ENCODE results near the gene SEMA6A. TPM values are rescaled to one million over a fixed set of nuclear protein-coding genes. Genes with fewer than 3 reads are reported as not detected.

Gene SEMA6A
- total and polyA plus RNA-seq, 8 donors = 8.9 to 24.5 (median 14.1) TPM

GRCh38 chr5:116563736-116564308, 10.8 kb downstream of the SEMA6A start:
- ATAC-seq (no peak), FAIRE-seq (no peak), DNase-seq (no peak)
- Histone ChIP-seq H3K36me3 (no peaks in the 10 kb centered on the region), H3K9me3 (no peaks in the 10 kb centered on the region), H3K27me3 (no peaks in the 10 kb centered on the region), H3K4me3 (no peak overlapping the region), H3K4me1 (peaks cover 3 to 8% (median 6%) of the 10 kb centered on the region in 3 donors), H3K27ac (no peak overlapping the region)
- WGBS, 2 donors = 46 to 53% methylated on average over 6 of the region's 6 CpGs
- intact Hi-C loops (cut with DNase I) = no loop called here
- no peak for TF ChIP-seq CTCF (IDR thresholded peaks at IDR 0.05)

DNA sequence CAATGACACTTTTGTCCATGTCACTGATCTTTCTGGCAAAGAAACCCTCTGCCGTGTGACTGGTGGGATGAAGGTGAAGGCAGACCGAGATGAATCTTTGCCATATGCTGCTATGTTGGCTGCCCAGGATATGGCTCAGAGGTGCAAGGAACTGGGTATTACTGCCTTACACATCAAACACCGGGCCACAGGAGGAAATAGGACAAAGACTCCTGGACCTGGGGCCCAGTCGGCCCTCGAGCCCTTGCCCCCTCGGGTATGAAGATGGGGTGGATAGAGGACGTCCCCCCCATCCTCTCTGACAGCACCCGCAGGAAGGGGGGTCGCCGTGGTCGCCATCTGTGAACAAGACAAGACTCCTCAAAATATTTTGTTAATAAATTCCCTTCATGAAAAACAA, 12.0 kb downstream of the SEMA6A start:
- Histone ChIP-seq H3K9me3 (no peaks in the 10 kb centered on the region), H3K27ac (no peak overlapping the region), H3K27me3 (no peaks in the 10 kb centered on the region), H3K4me3 (no peak overlapping the region), H3K4me1 (peaks cover 3 to 8% (median 6%) of the 10 kb centered on the region in 3 donors), H3K36me3 (no peaks in the 10 kb centered on the region)
- ATAC-seq (no peak), FAIRE-seq (no peak), DNase-seq (no peak)
- WGBS, 2 donors = 81 to 92% methylated on average over 11 of the region's 11 CpGs
- TF ChIP-seq CTCF (IDR thresholded peaks at IDR 0.05) = no peak
- intact Hi-C loops (cut with DNase I) = no loop called here

GRCh38 chr5:116561658-116562057, 13.0 kb downstream of the SEMA6A start:
- Histone ChIP-seq H3K4me1 (peaks cover 3 to 8% (median 6%) of the 10 kb centered on the region in 3 donors), H3K4me3 (no peak overlapping the region), H3K36me3 (no peaks in the 10 kb centered on the region), H3K27ac (no peak overlapping the region), H3K9me3 (no peaks in the 10 kb centered on the region), H3K27me3 (no peaks in the 10 kb centered on the region)
- no peak for ATAC-seq
- FAIRE-seq = no peak
- DNase-seq = no peak
- WGBS, 2 donors = 67 to 71% methylated on average over 3 of the region's 3 CpGs
- intact Hi-C loops (cut with DNase I) = no loop called here
- no peak for TF ChIP-seq CTCF (IDR thresholded peaks at IDR 0.05)

- no peaks in the 10 kb centered on the region for H3K9me3 ChIP-seq
- H3K36me3 ChIP-seq = no peaks in the 10 kb centered on the region
- FAIRE-seq (no peak), ATAC-seq (no peak), DNase-seq (no peak)
- WGBS, 2 donors = 70 to 71% methylated on average over 4 of the region's 4 CpGs
- intact Hi-C loops (cut with DNase I) = no loop called here
- no peak for TF ChIP-seq CTCF (IDR thresholded peaks at IDR 0.05)
- no peak overlapping the region for H3K4me3 ChIP-seq
- no peak overlapping the region for H3K27ac ChIP-seq
- H3K4me1 ChIP-seq = peaks cover 3 to 7% (median 5%) of the 10 kb centered on the region in 3 donors
- H3K27me3 ChIP-seq = no peaks in the 10 kb centered on the region
Measured at GRCh38 chr5:116559673-116560164, 14.9 kb downstream of the SEMA6A start.

DNA sequence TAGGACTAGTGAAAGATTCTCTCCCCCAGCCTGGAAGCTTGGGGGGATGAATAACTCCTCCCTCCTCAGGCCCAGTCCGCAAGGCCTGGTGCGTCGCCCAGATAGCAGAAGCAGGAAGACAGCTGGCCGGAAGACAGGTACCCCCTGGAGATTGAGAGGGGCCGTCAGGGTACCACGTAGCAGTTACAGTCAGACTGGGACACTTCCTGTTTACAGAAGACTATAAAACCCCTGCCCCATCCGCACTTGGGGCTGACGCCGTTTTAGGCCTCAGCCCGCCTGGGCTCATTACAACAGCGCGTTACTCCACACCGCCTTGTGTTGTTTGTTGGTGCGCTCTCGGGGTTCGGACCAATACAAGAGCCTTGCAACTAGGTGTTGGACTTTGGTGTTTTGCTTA, 15.4 kb downstream of the SEMA6A start:
- DNase-seq = peak in 1 of 6 donors; percentile 24
- no peak overlapping the region for H3K27ac ChIP-seq
- H3K4me3 ChIP-seq = no peak overlapping the region
- H3K27me3 ChIP-seq = no peaks in the 10 kb centered on the region
- intact Hi-C loops (cut with DNase I) = no loop called here
- H3K36me3 ChIP-seq = no peaks in the 10 kb centered on the region
- peaks cover 0 to 2% (median 2%) of the 10 kb centered on the region in 3 donors for H3K4me1 ChIP-seq
- no peaks in the 10 kb centered on the region for H3K9me3 ChIP-seq
- no peak for TF ChIP-seq CTCF (IDR thresholded peaks at IDR 0.05)
- no peak for FAIRE-seq
- ATAC-seq = no peak
- 73 to 76% methylated on average over 16 of the region's 16 CpGs for WGBS, 2 donors
